Skeletal muscle satellite cell (primary cell): Measurements from ENCODE around the gene NPAS3.

Experiments
- H3K27me3 ChIP-seq: 2 replicates; pipeline ENCODE4 v1.7.0; 2013; ENCODE audit warnings: low read length; ENCODE audit not compliant: control insufficient read depth, insufficient read depth
- H3K36me3 ChIP-seq: 2 replicates; pipeline ENCODE4 v1.7.0; 2013; ENCODE audit warnings: mild to moderate bottlenecking, control low read depth, low read length; ENCODE audit not compliant: insufficient read depth
- H3K4me1 ChIP-seq: 2 replicates; pipeline ENCODE4 v1.7.0; 2013; ENCODE audit warnings: low read length; ENCODE audit not compliant: control insufficient read depth, insufficient read depth
- H3K4me2 ChIP-seq: 2 replicates; pipeline ENCODE4 v1.7.0; 2013; ENCODE audit warnings: mild to moderate bottlenecking, low read length
- H3K4me3 ChIP-seq: 2 replicates; pipeline ENCODE4 v1.7.0; 2013; ENCODE audit warnings: low read length
- H3K9ac ChIP-seq: 2 replicates; pipeline ENCODE4 v1.7.0; 2013; ENCODE audit warnings: mild to moderate bottlenecking, low read depth, low read length, moderate library complexity
- H3K9me3 ChIP-seq: replicated peaks from 2 replicates; pipeline ENCODE4 v1.7.0; 2013; ENCODE audit warnings: mild to moderate bottlenecking, control low read depth, low read length

NPAS3 gene

GRCh38 chr14:33026850-33027430, 88.3 kb downstream of the NPAS3 start:
- Histone ChIP-seq H3K36me3 (no peaks in the 10 kb centered on the region), H3K9ac (no peak overlapping the region), H3K27me3 (no peaks in the 10 kb centered on the region), H3K4me1 (peaks cover 7% of the 10 kb centered on the region), H3K9me3 (no peaks in the 10 kb centered on the region), H3K4me2 (no peak overlapping the region), H3K4me3 (no peak overlapping the region)

- H3K4me2 ChIP-seq = no peak overlapping the region
- no peaks in the 10 kb centered on the region for H3K9me3 ChIP-seq
- peaks cover 7% of the 10 kb centered on the region for H3K4me1 ChIP-seq
- no peak overlapping the region for H3K4me3 ChIP-seq
- no peak overlapping the region for H3K9ac ChIP-seq
- no peaks in the 10 kb centered on the region for H3K36me3 ChIP-seq
- no peaks in the 10 kb centered on the region for H3K27me3 ChIP-seq
Measured at GRCh38 chr14:33029511-33029910, 90.8 kb downstream of the NPAS3 start.

GRCh38 chr14:33030386-33030785, 91.7 kb downstream of the NPAS3 start:
- Histone ChIP-seq H3K36me3 (no peaks in the 10 kb centered on the region), H3K27me3 (no peaks in the 10 kb centered on the region), H3K9me3 (no peaks in the 10 kb centered on the region), H3K4me2 (no peak overlapping the region), H3K4me1 (peaks cover 7% of the 10 kb centered on the region), H3K9ac (no peak overlapping the region), H3K4me3 (no peak overlapping the region)

GRCh38 chr14:33035416-33036194, 96.9 kb downstream of the NPAS3 start:
- no peak overlapping the region for H3K4me3 ChIP-seq
- H3K27me3 ChIP-seq = no peaks in the 10 kb centered on the region

GRCh38 chr14:33039311-33039710, 100.6 kb downstream of the NPAS3 start:
- H3K4me1 ChIP-seq = no peaks in the 10 kb centered on the region
- H3K9me3 ChIP-seq = no peaks in the 10 kb centered on the region
- H3K4me3 ChIP-seq = no peak overlapping the region
- H3K9ac ChIP-seq = no peak overlapping the region
- no peak overlapping the region for H3K4me2 ChIP-seq
- no peaks in the 10 kb centered on the region for H3K36me3 ChIP-seq
- no peaks in the 10 kb centered on the region for H3K27me3 ChIP-seq

More at GRCh38 chr14:33035416-33036194, 96.9 kb downstream of the NPAS3 start:
- H3K4me2 ChIP-seq = no peak overlapping the region
- no peaks in the 10 kb centered on the region for H3K9me3 ChIP-seq
- no peak overlapping the region for H3K9ac ChIP-seq
- no peaks in the 10 kb centered on the region for H3K4me1 ChIP-seq
- no peaks in the 10 kb centered on the region for H3K36me3 ChIP-seq

- no peaks in the 10 kb centered on the region for H3K36me3 ChIP-seq
- no peaks in the 10 kb centered on the region for H3K27me3 ChIP-seq
- H3K4me2 ChIP-seq = no peak overlapping the region
- H3K9ac ChIP-seq = no peak overlapping the region
- no peak overlapping the region for H3K4me3 ChIP-seq
- H3K4me1 ChIP-seq = no peaks in the 10 kb centered on the region
- no peaks in the 10 kb centered on the region for H3K9me3 ChIP-seq
Measured at GRCh38 chr14:33040372-33041140, 101.9 kb downstream of the NPAS3 start.

- no peak overlapping the region for H3K4me3 ChIP-seq
- H3K4me2 ChIP-seq = no peak overlapping the region
- no peaks in the 10 kb centered on the region for H3K27me3 ChIP-seq
- H3K4me1 ChIP-seq = no peaks in the 10 kb centered on the region
- no peak overlapping the region for H3K9ac ChIP-seq
- no peaks in the 10 kb centered on the region for H3K9me3 ChIP-seq
- H3K36me3 ChIP-seq = no peaks in the 10 kb centered on the region
Measured at GRCh38 chr14:33042591-33042990, 103.9 kb downstream of the NPAS3 start.

- no peak overlapping the region for H3K4me3 ChIP-seq
- H3K9me3 ChIP-seq = no peaks in the 10 kb centered on the region
- no peak overlapping the region for H3K9ac ChIP-seq
- no peaks in the 10 kb centered on the region for H3K36me3 ChIP-seq
- H3K4me1 ChIP-seq = no peaks in the 10 kb centered on the region
- H3K27me3 ChIP-seq = no peaks in the 10 kb centered on the region
- no peak overlapping the region for H3K4me2 ChIP-seq
Measured at GRCh38 chr14:33045760-33046159, 107.1 kb downstream of the NPAS3 start.

- H3K4me1 ChIP-seq = no peaks in the 10 kb centered on the region
- H3K4me2 ChIP-seq = no peak overlapping the region
- no peak overlapping the region for H3K9ac ChIP-seq
- no peaks in the 10 kb centered on the region for H3K27me3 ChIP-seq
- H3K36me3 ChIP-seq = no peaks in the 10 kb centered on the region
- H3K4me3 ChIP-seq = no peak overlapping the region
- H3K9me3 ChIP-seq = no peaks in the 10 kb centered on the region
Measured at GRCh38 chr14:33052943-33053342, 114.3 kb downstream of the NPAS3 start.

- H3K4me1 ChIP-seq = no peaks in the 10 kb centered on the region
- no peak overlapping the region for H3K4me3 ChIP-seq
- H3K9me3 ChIP-seq = no peaks in the 10 kb centered on the region
- no peaks in the 10 kb centered on the region for H3K36me3 ChIP-seq
- H3K4me2 ChIP-seq = no peak overlapping the region
- no peaks in the 10 kb centered on the region for H3K27me3 ChIP-seq
- no peak overlapping the region for H3K9ac ChIP-seq
Measured at GRCh38 chr14:33056213-33056612, 117.5 kb downstream of the NPAS3 start.

- Histone ChIP-seq H3K4me2 (no peak overlapping the region), H3K27me3 (no peaks in the 10 kb centered on the region), H3K4me3 (no peak overlapping the region), H3K36me3 (no peaks in the 10 kb centered on the region), H3K4me1 (no peaks in the 10 kb centered on the region), H3K9ac (no peak overlapping the region), H3K9me3 (no peaks in the 10 kb centered on the region)
Measured at GRCh38 chr14:33057585-33057984, 118.9 kb downstream of the NPAS3 start.
